ENCODE results near the gene P2RY2.

P2RY2 gene

DNA sequence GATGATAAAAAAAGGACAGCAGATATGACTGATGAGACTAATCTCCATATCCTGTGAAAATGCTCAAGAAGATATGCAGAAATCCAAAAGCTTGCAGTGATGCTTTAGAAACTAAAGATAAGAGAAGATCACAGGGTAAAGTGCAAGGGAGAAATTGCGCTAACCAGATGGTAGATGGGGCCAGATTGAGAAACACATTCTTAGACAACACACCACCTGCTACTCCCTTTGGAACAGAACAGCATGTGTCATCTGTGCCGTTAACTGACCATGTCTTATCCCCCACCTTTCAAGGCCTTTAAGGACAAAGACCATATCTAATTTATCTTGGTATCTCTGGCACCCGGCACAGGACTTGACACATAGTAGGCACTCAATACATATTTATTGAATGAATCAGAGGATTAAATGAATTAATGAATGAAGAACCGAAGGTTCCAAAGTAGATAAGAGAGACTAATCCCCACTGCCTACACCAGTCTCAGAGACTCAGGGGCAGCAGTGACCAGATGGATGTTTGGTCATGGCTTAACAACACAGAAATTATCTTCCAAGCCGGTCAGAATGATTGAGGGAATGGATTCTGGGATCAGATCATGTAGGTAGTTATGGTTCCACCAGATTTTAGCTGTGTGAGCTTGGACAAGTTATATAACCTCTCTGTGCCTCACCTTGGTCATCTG, 12.3 kb upstream of the P2RY2 start:
- DNase-seq (ENCODE audit: low read depth) = no peak

DNA sequence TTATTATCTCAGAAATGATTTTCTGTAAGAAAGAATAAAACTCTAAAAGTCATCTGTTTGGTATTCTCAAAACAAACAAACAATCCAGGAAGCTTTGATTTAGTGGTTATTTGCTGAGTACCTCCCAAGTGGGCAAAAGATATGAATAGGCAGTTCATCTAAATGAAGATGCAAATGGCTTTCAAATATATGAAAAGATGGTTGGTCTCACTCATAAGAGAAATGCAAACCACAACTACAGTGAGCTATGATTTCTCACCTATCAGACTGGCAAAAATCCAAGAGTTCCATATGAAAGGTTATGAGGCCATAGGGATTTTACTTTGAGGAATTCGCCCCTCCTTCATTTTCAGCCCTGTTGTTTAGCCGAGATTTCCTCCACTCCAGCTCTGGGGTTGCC, 11.3 kb upstream of the P2RY2 start:
- DNase-seq (ENCODE audit: low read depth) = no peak

DNA sequence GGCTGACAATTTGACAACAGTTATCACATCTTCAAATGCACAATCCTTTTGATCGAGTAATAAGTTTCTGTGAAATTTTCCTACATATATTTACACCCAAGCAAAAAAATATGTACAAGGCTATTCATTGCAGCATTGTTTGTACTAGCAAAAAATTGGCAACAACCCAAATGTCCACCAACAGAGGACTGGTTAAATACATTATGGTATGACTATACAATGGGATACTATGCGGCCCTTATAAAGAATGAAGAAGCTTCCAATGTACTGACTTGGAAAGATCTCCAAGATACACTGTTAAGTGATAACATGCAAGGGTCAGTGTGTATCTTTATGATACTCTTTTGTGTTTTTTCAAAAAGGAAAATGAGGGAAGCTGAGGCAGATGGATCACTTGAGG, 8.2 kb upstream of the P2RY2 start:
- no peak for DNase-seq (ENCODE audit: low read depth)

DNA sequence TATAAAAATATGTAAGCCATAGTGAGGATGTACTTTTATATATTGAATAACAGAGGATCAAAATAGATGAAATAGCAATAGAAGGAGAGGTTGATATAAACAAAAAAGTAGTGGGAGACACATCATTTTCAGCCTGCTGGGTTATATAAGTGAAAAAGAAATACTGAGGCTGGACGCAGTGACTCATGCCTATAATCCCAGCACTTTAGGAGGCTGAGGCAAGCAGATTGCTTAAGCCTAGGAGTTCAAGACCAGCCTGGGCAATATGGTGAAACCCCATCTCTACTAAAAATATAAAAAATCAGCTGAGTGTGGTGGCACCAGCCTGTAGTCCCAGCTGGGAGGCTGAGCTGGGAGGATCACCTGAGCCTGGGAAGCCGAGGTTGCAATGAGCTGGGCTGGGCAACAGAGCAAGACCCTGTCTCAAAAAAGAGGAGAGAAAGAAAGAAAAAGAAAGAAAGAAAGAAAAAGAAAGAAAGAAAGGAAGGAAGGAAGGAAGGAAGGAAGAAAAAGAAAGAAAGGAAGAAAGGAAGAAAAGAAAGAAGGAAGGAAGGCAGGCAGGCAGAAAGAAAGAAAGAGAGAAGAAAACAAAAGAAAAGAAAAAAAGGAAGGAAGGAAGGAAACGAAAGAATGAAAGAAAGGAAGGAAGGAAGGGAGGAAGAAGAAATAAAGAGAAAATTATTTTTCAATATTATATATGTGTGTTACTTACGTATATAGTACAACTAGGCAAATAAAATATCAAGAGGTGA, 7.0 kb upstream of the P2RY2 start:
- DNase-seq (ENCODE audit: low read depth) = no peak

DNA sequence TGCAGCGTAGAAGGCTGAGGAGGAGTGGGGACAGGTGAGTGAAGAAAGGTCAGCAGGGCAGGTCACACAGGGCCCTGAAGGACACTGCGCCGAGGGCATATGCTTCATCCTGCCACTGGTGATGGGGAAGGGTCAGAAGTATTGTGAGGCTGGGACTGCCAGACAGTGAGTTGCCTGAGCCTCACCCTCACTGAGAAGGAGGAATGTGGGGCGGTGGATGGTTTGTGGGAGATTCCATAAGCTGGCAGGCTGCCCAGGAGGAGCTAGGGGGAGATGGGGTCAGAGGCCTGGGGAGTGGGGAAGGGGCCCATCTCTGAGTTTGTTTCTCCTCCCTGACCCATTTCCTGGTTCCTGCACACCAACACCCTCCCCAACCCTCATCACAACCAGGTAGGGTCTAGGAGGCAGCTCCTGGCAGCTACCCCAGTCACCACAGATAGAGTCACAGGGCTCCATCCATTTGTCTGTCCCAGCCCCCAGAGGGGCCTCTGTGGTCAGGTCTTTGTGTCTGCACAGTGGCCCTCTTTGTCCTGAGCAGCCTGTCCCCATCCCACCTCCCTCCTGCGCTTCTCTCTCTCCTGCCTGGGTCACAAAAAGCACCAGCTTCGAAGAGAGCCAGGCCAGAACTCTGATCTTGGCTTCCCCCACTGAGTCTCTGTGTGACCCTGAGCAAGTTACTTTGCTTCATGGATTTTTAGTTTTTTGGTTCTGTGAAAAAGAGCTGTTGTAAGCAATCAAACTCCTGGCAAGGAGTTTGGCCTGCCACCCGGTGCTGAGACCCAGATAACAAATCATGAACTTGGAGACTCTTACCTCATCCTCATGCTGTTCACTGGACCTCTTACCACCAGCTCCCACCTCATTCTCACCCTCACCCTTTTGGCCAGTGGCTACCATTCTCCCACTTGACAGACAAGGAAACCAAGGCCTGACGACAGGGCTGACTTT, 4.6 kb upstream of the P2RY2 start:
- no peak for DNase-seq (ENCODE audit: low read depth)

DNA sequence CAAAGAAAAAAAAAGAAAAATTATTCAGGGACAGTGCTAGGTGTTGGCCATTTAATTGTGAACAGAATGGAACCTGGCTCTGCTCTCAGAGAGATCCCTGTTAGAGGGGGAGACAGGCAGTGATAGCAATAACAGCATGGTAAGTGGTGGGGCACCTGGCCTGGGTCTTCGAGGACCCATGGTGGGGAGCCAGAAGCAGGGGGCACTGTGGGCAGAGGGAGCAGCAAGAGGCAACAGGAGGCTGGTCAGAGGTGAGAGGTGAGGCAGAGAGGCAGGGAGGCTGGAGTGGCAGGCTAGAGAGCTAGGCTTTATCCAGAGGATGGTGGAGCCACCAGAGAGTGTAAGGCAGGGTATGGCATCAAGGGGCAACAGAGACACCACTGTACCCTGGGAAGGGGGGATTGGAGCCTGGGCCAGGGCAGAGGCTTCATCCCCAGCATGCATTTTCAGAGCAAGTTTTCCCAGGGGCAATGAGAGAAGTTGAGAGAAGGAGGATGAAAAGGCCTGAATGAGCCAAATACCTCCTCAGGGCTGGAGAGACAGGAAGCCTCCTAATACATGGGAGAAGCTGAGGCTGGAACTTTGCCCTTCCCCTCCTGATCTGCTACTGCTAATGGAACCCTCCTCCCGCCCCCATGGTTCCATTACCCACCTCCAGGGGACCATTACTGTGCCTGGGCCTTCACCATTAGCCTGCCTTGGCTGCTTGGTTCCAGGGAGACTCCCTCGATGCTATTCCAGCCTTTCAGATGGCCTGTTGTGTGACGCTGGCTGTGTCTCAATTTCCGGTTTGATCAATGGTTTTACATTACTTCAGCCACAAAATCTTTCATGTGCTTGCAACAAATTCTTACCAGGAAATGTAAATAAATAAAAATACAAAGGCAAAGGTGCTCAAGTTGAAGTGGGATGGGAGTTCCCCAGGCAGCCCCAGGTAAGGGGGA, 2.6 kb upstream of the P2RY2 start:
- no peak for DNase-seq (ENCODE audit: low read depth)

DNA sequence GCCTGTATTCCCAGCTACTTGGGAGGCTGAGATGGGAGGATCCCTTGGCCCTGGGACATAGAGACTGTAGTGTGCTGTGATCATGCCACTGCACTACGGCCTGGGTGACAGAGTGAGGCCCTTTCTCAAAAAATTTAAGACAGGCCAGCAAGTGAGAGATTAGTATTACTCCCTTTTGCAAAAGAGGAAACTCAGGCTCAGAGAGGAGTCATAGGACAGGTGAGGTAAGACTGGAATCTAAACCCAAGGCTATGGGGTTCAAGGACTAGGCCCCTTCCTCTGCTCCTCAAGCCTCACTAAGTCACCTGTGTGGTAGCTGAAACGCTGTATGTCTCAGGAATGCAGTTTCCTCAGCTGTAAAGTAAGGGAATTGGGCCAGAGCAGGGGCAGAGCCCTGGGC, 1.6 kb upstream of the P2RY2 start:
- no peak for DNase-seq (ENCODE audit: low read depth)

DNA sequence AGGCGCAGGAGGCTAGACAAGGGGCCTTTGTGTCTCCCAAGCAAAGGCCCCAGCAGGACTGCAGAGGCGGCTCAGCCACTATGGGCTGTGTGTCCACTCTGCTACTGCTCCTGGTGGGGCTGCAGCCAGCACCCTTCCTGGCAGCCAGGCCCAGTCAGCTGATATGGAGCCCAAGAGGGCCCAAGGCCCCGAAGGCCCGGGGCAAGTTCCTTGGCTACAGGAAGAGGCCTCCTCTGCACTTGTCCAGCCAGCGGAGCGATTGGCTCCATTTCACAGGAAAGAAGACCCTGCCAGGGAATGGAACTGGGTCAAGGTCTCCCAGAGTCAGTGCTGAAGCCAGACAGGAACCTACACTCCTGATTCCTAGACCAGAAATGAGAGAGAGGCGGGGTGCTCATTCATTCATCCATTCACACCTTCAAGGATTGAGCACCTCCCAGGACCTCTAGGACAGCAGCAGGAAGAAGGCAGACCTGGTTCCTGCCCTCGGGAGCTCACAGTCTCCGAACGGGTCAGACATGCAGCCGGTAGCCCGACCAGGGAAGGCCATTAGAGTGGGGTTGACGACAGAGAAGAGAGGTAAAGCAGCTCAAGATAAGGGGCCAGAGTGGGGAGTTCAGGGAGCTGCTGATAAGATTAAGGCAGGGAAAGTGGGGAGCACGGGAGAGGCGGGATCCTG, 811 bp upstream of the P2RY2 start:
- no peak for DNase-seq (ENCODE audit: low read depth)

DNA sequence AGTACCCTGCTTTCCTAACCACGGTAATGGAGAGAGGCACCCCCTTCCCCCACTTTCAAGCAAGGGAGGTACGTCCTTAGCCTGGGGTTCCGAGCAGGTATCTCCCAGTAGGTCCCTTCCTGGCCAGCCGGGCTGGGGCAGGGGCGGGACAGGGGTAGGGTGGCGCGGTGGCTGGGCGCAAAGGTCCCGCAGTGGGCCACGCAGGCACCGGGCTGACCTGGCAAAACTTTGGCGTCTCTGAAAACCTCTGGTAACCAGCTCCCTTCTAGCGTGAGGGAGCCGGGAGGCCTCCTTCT, 323 bp upstream of the P2RY2 start:
- no peak for DNase-seq (ENCODE audit: low read depth)

DNA sequence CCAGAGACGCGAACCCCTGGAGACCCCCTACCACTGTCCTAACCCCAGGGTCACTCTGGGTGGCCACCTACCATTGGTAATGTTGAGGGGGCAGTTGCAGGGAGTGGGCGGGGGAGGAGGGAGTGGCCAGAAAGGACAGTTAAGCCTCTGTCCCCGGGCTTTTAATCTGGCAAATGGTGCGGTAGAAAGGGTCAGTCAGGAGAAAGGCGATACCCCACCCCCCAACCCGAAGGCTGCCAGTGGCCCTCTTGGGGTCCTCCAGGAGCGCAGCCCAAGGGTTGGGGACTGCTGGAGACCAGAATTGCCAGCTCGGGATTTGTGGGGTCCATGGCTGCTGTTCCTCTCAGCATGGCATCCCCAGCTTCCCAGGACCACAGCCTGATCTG, 742 bp downstream of the P2RY2 start:
- no peak for DNase-seq (ENCODE audit: low read depth)

DNA sequence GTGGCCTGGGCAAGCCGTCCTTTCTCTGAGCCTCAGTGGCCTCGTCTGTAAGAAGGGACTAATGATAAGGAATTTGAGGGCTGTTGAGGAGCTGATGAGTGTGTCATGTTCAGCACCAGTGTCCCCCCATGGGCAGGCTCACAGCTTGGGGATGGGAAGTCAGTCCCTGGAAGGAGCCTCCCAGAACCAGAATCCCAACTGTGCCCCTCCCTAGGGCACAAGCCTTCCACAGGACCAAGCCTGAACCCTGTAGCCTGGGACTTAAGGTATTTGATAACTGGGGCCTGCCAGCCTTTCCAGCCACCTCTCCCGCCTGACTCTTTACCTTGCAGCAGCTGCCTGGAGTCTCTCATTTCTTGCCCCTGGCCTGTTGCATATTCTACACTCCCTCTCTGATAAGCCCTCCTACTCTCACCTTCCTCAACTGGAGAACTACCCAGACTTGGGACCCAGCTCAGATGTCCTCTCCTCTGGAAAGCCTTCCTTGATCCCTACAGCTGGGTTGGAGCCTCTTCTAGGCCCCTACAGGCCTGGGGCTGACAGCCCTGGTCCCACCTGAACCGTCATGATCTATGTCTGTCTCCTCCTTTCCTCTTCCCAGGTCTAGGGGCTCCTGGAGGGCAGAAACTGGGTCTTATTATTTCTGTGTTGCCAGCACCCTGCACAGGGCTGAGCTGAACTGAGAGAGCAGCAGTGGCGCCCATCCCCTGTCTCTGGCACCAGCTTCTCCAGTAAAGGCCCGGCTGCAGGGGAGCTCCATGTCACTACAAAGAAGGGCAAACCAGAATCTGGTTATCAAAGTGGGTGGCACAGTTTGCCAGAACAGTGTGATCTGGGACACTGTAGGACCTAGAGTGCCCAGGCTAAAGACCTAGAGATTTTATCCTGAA, 1.6 kb downstream of the P2RY2 start:
- DNase-seq (ENCODE audit: low read depth) = no peak

DNA sequence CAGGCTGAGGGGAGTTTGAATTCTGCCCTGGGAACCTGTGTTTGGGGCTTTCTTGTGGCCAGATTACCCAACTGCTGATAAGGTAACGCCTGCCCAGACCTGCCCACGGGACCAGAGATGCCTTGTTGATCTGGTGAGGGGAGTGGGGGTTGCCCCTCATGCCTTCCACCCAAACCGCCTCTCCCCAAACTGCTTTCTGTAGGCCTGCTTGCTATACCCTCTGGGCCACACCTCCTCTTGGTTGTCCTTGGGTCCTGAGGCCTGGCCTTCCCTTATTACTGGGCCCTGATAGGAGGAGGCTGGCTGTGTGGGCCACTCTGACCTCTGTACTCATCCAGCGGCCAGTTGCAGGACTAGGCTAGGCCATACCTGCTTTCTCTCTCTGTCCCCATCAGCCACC, 3.4 kb downstream of the P2RY2 start:
- no peak for DNase-seq (ENCODE audit: low read depth)

DNA sequence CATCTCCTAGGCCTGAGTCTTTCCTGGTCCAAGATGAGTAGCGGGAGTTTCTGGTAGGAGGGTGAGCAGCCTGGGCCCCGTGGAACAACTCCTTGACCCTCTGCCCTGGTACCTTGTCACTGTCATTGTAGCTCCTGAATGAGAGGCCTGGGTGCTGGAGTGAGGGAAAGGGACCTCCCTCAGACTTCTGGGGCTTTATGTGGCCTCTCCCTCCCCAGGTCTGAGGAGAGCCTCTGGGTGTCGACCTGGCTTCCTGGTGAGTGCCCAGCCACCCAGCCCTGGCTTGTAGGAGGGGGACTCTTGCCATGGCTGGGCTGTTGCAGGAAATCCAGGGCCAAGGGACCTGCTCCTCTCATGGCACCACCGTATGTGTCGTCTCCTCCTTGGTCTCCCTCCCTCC, 3.9 kb downstream of the P2RY2 start:
- no peak for DNase-seq (ENCODE audit: low read depth)

DNA sequence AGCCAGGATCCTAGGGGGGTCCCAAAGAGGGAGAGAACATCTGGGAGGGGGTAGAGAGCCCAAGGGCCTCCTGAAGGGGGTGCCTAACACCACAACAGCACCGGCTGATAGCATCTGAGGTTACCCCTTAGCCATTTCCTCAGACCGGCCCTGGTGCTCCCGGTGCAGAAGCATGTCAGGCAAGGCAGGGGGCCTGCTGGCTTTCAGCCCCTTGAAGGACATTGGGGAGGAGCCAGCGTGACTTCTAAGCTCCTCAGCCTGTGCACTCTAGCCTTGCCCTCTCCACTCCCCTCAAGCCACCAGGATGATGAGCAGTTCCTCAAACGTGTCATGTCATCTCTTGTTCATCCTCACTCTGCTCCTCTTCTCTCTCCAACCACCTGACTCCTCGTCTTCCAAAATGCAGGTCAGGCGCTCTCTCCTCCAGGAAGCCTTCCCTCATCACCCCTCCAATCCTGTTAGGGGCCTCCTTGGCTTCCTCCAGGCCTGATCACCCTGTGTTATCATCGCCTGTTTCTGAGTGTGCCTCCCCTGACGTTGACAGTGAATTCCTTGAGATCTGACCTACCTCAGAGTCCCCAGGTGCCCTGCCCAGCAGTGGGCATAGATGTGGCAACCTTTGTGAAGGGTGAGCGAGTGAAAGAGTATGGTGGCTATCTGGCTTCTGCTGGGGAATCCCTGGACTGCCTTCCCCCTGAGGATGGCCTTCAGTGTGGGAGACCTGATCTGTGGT, 6.1 kb downstream of the P2RY2 start:
- no peak for DNase-seq (ENCODE audit: low read depth)

DNA sequence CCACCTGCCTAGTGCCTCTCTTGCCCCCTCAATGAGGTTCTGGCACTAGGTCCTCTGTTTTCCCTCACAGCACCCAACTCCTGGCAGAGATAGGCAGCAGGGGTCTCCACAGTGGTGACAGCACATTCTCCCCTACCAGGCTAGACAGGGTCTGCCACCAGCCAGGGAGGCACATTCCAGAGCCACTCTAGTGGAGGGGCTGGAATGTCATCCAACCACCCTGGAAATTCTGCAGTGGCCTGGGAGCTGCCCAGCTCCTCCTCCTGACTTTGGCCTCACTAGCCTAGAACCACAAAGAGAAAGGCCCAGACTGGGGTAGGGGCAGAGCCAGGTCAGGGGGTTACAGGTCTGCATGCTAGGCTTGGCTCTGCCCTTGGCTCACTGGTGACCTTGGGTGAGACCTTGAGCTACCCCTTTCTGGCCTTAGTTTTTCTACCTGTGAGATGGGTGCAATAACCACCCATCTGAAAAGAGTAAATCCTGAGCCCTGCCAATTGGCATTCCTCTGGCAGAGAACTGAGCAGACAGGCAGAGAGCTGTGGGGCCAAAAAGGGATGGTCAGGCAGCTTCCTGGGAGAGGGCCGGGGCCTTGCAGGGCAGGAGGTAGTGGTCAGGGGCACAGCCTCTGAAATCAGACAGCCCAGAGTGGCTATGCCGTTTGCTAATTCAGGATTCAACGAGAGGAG, 7.1 kb downstream of the P2RY2 start:
- DNase-seq (ENCODE audit: low read depth) = no peak

DNA sequence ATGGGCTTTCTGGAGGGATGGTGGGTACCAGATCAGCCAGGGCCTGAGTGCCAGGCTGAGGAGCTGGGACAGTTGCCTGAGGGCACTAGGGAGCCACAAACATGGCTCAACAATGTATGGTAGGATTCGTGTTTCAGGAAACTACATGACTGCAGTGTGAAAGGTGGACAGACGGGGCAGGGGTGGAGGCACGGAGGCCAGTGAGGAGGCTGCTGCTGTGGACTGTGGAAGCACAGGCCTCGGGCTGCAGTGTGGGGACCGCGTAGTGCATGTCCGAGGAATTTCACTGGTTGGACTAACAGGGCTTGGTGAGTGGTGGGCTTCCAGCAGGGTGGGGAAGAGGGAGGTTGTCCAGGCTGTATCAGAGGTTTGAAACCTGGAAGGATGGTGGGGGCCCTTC, 7.8 kb downstream of the P2RY2 start:
- DNase-seq (ENCODE audit: low read depth) = no peak

DNA sequence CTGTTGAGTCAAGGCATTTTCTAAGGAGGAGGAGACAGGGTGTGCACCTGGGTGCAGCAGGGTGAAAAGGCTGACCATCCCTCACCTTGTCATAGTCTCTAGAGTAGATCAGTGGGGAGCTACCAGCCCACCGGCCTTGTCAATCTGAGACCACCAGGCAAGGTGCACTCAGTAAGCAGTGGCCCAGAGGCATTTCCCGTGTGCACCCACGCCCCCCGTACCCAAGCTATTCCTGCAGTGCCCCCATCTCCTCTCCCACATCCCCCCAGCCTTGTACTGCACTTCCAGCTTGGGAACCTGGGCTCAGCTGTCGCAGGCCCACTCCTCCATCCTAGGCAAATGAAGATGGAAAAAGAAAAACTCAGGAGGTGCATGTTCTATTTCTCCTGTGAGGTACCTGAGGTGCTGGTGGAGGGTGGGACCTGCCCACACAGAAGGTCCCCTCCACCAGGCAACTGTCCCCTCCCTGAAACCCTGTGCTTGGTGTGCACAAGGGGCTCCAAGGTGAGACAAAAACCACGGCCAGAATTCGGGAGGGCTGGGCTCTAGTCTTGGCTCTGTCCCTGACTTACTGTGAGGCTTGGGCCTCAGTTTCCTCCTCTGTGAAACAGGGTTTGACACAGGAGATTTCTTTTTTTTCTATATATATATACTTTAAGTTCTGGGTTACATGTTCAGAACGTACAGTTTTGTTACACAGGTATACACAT, 8.4 kb downstream of the P2RY2 start:
- DNase-seq (ENCODE audit: low read depth) = no peak

DNA sequence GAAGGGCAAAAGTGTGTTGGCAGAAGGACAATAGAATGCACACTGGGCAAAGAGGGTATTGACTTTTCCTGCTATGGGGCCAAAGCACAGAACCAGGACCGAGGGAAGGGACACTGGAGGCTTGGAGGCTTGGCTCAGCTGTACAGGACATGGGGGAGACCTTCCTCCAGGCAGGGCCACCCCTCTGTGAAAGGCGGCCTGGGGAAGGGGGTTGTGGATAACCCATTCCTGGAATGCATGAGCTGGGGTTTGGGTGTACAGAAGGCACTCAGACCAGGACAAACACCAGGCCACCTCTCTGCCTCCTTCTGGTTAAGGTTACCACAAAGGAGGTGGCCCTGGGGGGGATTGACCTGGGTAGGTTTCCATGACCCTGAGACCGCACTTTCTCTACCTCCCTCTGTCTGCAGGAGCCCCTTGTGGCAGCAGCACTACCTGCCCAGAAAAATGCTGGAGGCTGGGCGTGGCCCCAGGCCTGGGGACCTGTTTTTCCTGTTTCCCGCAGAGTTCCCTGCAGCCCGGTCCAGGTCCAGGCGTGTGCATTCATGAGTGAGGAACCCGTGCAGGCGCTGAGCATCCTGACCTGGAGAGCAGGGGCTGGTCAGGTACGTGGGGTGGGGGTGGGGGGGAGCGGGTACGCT, 9.6 kb downstream of the P2RY2 start:
- no peak for DNase-seq (ENCODE audit: low read depth)
